GM21717 (cell line): ENCODE results near the gene AHSP.
"Not testable (repeated sequence)": the region's sequence is repeated elsewhere in the genome, so short reads cannot be mapped to it uniquely, and the experiment has no call there.

Experiments used
- ATAC-seq: cut with Tn5 transposase; IDR thresholded peaks from one replicate; pipeline ENCODE4 v1.9.1; 2021; ENCODE audit warnings: mild to moderate bottlenecking, moderate library complexity; ENCODE audit not compliant: unreplicated experiment

AHSP gene

DNA sequence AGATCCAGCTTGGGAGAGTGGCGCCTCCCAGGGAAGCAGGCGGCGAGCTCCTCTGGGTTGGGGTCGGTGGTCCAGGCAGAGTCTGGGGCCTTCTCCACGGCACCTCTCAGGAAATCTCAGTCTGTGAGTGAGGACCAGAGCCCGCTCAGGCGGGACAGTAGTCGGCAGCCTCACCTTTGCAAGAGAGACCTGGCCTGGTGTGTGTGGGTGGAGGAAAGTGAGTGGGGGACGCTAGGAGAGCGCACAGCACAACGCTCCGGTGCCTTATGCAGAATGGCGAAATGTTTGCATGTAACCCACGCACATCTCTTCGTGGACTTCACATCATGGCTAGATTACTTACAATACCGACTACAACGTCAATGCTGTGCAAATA lies 2.2 kb downstream of the AHSP start:
- no peak for ATAC-seq

DNA sequence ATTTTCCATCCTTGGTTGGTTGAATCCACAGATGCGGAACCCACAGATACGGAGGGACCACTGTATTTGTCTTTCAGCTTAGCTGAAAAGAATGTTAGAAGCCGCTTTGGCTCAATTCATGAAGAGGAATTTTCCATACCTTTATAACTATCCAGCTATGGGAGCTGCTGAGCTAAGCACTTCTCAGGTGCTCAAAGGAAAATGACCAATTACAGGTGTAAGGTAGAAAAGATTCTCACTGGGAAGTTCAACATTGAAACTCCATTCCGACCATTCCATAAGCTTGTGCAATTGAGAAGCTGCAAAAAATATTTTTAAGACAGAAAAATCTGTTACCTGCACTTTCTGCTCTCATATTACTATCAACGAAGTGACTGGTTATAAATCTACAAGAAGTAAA lies 2.7 kb downstream of the AHSP start:
- no peak for ATAC-seq

DNA sequence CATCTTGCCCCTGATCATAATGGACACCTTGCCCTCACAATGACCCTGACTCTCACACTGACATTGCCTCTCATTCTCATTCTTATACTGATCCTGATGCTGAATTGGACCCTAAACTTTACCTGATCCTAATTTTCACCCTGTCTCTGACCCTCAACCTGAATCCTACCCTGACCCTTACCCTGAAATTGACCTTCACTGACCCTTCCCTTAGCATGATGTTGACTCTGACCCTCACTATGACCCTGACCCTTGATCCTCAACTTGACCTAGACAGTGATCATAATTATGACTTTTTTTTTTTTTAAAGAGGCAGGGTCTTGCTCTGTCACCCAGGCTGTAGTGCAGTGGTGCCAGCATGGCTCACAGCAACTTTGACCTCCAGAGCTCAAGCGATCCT lies 3.4 kb downstream of the AHSP start:
- ATAC-seq: no peak

DNA sequence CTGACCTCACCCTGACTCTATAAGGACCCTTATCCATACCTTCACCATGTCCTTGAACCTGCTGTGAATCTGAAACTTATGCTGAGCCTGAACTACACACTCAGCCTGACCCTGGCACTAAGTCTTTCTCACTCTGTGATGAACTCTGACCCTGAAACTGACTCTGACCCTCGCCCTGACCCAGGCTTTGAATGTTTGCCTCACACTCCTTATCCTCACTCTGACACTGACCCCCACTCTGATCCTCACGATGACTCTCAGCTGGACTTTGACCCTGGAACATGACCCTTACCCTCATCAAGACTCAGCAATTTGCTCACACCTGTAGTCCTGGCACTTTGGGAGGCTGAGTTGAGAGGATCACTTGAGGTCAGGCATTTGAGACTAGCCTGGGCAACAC lies 4.4 kb downstream of the AHSP start:
- no peak for ATAC-seq

DNA sequence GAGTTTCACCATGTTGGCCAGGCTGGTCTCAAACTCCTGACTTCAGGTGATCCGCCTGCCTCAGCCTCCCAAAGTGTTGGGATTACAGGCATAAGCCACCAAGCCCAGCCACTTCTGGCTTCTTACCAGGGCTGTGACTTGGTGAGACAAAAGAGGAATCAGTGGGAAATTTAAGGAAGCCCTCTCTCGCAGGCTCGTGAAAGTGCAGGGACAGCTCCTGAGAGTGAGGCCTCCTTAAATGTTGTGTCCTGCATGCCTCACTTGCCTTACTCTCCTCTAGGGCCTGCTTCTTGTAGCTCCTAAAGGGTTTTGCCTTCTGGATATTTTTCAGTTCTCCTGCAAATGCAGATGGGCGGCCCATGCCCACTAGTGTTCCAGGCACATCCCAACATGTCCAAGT lies 5.2 kb downstream of the AHSP start:
- no peak for ATAC-seq

DNA sequence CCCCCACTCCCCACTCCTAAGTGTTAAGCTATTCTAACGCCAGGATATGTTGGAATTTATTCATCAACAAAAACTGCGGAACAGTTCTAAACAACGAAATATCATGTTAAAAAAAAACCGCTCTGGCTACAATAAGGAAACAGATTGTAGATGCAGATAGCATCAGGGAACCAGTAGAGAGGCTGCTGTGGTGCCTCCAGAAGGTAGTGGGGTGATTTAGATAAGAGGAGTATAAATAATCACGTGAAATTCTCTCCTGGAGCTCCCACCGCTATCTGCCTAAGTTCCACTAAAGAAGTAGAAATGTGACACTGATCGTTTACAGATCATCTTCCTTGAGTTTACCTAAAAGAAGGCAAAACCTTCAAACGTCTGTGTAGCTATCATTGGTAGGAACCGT lies 8.0 kb downstream of the AHSP start:
- no peak for ATAC-seq

DNA sequence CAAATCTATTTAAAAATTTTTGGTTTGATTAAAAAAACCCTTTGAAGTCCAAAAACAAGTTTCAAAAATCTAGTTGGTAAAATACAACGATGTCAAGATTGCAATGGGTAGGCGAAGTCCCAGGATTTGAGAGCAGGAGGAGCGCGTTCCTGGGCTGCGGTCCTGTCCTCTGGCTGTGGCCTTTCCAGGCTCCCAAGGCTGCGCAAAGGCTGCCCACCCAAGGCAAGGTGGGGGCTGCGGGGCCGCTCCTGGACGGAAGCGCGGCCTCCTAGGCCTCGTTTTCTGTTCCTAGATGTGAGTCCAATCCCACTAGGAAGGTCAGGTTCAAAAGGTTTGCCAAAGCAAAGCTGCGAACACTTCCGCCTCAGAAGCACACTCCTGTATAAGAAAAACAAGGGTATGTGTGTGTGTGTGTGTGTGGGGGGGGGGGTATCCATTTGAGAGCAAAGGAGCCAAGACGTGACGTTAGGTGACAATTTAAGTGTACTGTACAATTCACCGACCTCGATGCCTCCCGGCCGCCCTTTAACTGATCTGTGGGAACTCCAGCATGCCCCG lies 9.2 kb downstream of the AHSP start:
- no peak for ATAC-seq

DNA sequence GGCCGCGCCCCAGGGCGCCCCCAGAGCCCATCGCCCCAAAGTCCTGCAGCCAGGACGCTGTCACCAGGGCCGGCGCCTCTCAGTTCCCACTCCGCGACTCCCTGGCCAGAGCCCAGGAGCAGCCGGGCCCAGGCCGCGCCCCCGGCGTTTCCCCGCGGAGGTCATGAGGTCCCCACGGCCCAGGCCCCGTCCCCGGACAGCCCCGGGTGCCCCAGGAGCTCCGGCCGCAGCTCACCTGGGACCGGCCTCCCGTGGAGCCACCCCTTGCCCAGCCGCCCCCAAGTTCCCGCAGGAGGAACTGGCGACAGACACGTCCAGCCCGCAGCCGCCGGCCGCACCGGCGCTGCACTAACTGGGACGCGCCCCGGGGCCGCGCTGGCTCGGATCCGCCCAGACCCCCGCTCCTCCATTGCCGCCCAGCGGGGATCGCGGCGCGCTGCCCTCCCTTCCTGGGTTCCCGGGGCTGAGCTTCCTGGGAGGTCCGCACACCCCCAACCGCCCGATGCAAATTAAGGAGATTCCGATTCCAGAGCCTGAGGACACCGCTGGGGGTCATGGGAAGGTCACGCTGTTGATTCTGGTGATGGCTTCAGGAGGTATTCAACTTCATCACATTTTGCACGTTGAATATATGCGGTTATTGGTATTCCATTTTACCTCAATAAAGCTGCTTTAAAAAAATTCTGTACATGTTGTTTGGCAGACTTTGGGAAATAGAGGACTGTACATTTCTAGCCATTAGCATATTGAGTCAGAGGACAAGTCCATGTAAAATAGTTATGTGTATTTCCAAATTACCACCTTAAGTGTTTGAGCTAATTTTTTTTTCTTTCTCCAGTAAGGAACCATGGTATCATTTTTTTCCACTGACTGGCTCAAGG lies 9.9 kb downstream of the AHSP start:
- ATAC-seq: no peak

DNA sequence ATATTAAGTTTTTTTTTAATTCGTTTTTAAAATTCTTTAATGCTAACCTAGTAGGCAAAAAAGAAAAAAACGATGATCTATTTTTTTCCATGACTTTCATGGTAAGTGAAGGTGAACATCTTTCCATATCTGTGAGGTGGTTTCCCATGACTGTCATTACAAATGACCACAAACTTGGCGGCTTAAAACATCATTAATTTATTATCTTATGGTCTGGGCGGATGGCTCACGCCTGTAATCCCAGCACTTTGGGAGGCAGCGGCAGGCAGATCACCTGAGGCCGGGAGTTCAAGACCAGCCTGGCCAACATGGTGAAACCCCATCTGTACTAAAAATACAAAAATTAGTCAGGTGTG lies 10.5 kb downstream of the AHSP start:
- ATAC-seq: not testable (repeated sequence)

DNA sequence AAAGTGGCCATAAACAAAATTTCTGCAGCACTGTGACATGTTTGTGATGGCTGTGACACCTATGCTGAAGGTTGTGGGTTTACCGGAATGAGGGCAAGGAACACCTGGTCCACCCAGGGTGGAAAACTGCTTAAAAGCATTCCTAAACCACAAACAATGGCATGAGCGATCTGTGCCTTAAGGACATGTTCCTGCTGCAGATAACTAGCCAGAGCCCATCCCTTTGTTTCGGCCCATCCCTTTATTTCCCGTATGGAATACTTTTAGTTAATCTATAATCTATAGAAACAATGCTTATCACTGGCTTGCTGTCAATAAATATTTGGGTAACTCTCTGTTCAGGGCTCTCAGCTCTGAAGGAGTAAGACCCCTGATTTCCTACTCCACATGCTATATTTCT lies 12.1 kb downstream of the AHSP start:
- not testable (repeated sequence) for ATAC-seq

DNA sequence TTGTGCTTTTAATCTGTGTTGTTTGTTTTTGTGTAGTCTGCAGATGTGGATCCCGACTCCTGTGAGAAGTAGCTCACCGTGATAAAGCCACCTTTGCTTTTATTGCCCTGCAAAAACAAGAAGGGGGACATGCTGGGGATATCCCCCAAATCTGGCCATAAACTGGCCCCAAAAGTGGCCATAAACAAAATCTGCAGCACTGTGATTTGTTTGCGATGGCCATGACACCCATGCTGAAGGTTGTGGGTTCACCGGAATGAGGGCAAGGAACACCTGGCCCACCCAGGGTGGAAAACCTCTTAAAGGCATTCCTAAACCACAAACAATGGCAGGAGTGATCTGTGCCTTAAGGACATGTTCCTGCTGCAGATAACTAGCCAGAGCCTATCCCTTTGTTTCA lies 15.1 kb downstream of the AHSP start:
- ATAC-seq: no peak

DNA sequence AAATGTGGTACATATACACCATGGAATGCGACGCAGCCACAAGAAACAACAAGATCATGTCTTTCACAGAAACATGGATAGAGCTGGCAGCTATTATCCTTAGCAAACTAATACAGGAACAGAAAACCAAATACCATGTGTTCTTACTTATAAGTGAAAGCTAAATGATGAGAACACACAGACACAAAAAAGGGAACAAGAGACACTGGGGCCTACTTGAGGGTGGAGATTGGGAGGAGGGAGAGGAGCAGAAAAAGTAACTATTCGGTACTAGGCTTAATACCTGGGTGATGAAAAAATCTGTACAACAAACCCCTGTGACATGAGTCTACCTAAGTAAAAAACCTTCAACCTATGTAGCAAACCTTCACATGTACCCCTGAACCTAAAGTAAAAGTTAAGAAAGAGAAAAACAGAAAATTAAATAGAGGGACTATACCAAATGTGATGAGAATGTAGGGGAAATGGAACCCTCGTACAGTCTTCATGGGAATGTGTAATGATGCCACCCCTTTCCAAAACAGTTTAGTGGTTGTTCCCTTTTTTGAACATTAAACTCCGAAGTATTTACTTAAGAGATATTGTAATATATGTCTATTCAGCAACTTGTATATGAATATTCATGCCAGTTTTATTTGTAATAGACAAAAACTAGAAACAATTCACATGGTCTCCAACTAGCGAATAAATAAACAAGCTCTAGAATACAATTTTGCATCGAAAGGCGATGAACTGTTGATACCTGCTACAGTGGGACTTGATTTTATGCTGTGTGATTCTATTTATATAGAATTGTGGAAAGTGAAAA lies 33.9 kb downstream of the AHSP start:
- no peak for ATAC-seq

DNA sequence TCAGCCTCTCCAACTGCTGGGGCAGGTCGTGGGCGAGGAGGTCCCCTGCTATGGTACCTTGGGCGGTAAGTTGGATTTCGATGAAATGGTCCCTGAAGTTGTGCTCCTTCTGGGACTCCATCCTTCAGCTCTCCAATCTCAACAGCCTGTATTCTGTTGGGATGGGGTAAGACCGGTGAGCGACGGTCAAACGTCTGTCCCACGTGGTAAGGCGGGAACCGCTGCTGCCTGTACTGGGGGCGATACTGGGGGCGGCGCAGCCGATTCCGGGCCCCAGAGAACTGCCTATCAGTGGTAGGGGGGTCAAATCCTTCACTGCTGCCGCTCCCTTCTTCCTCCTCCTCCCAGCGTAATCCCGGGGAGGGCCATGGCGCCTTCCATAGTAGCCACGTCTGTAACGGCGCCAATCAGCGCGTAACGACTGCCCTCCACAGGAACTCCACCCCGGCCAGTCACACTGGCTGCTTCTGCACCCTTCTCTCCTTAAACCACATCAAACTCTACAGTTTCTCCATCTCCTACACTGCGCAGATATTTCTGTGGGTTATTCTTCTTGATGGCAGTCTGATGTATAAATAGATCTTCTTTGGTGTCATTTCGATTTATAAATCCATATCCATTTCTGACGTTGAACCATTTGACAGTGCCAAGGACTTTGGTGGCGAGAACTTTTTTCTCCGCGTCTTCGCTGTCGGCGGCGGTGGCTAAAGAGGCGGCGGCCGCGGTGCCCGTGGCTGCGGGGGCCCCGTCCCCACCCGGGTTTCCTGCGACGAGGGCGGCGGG lies 41.1 kb downstream of the AHSP start:
- ATAC-seq: no peak

DNA sequence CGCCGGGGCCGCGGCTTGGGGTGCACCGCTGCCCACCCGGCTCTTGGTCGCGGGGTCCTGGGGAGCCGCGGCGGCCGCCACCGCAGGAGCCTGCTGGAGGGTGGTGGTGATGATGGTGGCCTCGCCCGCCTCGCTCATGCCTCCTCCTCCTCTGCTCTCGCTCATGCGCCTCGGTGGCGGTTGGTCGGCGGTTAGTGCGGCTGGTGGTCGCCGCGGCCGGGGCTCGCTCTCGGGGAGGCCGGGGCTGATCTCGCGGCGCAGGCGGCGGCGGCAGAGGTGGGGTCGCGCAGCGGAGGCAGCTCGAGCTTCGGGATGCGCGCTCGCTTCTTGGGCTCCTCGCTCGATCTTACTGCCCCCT lies 41.6 kb downstream of the AHSP start:
- no peak for ATAC-seq

DNA sequence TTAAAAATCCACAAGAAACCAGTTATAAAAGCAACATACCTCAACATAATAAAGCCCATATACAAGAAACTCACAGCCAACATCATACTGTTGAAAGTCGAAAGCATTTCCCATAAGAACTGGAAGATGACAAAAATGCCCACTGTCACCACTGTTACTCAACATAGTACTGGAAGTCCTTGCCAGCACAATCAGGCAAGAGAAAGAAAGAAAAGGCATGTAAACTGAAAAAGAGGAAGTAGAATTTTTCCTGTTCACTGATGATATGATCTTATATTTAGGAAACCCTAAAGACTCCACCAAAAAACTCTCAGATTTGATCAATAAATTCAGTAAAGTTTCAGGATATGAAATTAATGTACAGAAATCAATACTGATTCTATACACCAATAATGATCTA lies 45.1 kb downstream of the AHSP start:
- no peak for ATAC-seq

DNA sequence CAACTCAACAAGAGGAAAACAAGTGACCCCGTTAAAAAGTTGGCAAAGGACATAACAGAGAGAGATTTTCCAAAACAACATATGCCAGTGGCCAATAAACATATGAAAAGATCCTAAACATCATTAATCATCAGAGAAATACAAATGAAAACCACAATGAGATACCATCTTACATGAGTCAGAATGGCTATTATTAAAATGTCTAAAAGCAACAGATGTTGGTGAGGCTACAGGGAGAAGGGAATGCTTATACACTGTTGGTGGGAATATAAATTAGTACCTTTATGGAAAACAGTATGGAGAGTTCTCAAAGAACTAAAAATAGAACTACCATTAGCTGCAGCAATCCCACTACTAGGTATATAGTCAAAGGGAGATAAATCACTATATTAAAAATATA lies 46.5 kb downstream of the AHSP start:
- ATAC-seq: not testable (repeated sequence)

DNA sequence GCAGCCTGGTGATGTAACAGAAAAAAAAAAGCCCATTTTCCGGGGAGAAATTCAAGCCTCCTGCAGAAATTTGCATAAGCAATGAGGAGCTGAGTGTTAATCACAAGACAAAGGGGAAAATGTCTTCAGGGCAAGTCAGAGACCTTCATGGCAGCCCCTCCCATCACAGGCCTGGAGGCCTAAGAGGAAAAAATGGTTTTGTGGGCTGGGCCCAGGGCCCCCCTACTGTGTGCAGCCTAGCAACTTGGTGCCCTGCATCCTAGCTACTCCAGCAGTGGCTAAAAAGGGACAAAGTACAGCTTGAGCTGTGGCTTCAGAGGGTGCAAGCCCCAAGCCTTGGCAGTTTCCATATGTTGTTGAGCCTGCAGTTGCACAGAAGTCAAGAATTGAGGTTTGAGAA lies 49.7 kb downstream of the AHSP start:
- ATAC-seq: no peak
